K562 (cell line): Measurements from ENCODE around the gene ABCG2. TPM values are rescaled to one million over a fixed set of nuclear protein-coding genes. Genes with fewer than 3 reads are reported as not detected.

Source experiments
- ATAC-seq: fragments of 200-7000 bp; cut with Tn5 transposase; 3 replicates; pipeline ENCODE4 v1.9.1; 2020; ENCODE audit warnings: moderate library complexity
- BruUV-seq: library from RNA; stranded (reverse); fragments of 400-500 nt; replicated peaks from 2 replicates; lab custom pipeline; 2021; lab: Mats Ljungman, UMichigan
- CTCF ChIA-PET: fragments of 300-600 bp; formaldehyde crosslinking; extraction: SDS; loops from one replicate; lab custom pipeline; 2021; ENCODE audit warnings: low intra/inter-chr PET ratio; lab: Yijun Ruan, JAX
- POLR2A ChIA-PET: fragments of 300-600, 350-650 bp; sonication (Branson Sonifier 250); formaldehyde crosslinking; extraction: SDS; loops from one replicate; lab custom pipeline; 2021; ENCODE audit warnings: antibody characterized with exemption, inconsistent platforms; lab: Yijun Ruan, JAX
- DNase-seq, 4 experiments: peaks; one replicate each; pipeline versions ENCODE4 v3.0.0 to v3.0.0-alpha.2; 2011 to 2018; ENCODE audit warnings: low spot score in 3 of 4, mixed read lengths in 3 of 4; ENCODE audit errors: extremely low read depth in 1 of 4
- FAIRE-seq: peaks from 2 replicates; lab custom pipeline; 2011; peaks lifted over from hg19 to GRCh38; lab: Jason Lieb, UNC
- H2AFZ ChIP-seq: 2 replicates; pipeline ENCODE4 v1.6.0; 2011; ENCODE audit warnings: low read depth, low read length, control low read depth, inconsistent platforms
- H3K27ac ChIP-seq: fragments of 200-600 bp; 3 replicates; pipeline ENCODE4 v1.8.0; 2011; ENCODE audit warnings: low read depth, mild to moderate bottlenecking, control low read depth, inconsistent platforms, low read length, moderate library complexity, mixed read lengths; ENCODE audit errors: extremely low read depth
- H3K27me3 ChIP-seq, 2 experiments: fragments of 300-600 bp in 1 of 2; 2 replicates in 1 of 2; 3 replicates in 1 of 2; pipeline versions ENCODE4 v1.6.0 to v1.8.0; 2011; ENCODE audit warnings: inconsistent platforms in 2 of 2, low read length in 2 of 2, mild to moderate bottlenecking in 1 of 2, mixed read lengths in 1 of 2, moderate library complexity in 1 of 2; ENCODE audit not compliant: control insufficient read depth in 2 of 2, insufficient read depth in 2 of 2
- H3K36me3 ChIP-seq: fragments of 300-600 bp; 3 replicates; pipeline ENCODE4 v1.8.0; 2011; ENCODE audit warnings: mild to moderate bottlenecking, low read length, inconsistent platforms; ENCODE audit not compliant: control insufficient read depth, insufficient read depth
- H3K4me1 ChIP-seq, 2 experiments: fragments of 200-600 bp in 1 of 2; replicated peaks in 1 of 2; 2 replicates in 1 of 2; 3 replicates in 1 of 2; pipeline versions ENCODE4 v1.5.1 to v1.8.0; 2011; ENCODE audit warnings: inconsistent platforms in 2 of 2, low read length in 2 of 2, mild to moderate bottlenecking in 1 of 2, mixed read lengths in 1 of 2, moderate library complexity in 1 of 2; ENCODE audit not compliant: control insufficient read depth in 2 of 2, insufficient read depth in 2 of 2
- H3K4me2 ChIP-seq: 2 replicates; pipeline ENCODE4 v1.6.1; 2011; ENCODE audit warnings: low read length, control low read depth, inconsistent platforms, mixed read lengths; ENCODE audit not compliant: insufficient read depth
- H3K4me3 ChIP-seq: fragments of 200-600 bp; sonication (generic), shearing (Covaris generic); 2 replicates; pipeline ENCODE4 v1.5.1; 2016; ENCODE audit warnings: control low read depth, inconsistent platforms
- H3K79me2 ChIP-seq: fragments of 200-600 bp; 3 replicates; pipeline ENCODE4 v1.8.0; 2011; ENCODE audit warnings: low read length, inconsistent platforms; ENCODE audit not compliant: control insufficient read depth, insufficient read depth
- H3K9ac ChIP-seq, 2 experiments: 2 replicates each; pipeline versions ENCODE4 v1.6.0 to v1.6.1; 2011; ENCODE audit warnings: low read depth in 2 of 2, low read length in 2 of 2, control low read depth in 1 of 2, inconsistent platforms in 1 of 2, mild to moderate bottlenecking in 1 of 2, mixed read lengths in 1 of 2; ENCODE audit not compliant: insufficient read depth in 1 of 2
- H3K9me1 ChIP-seq: one replicate; pipeline ENCODE4 v1.6.0; 2011; ENCODE audit warnings: inconsistent platforms, mild to moderate bottlenecking, low read length, moderate library complexity; ENCODE audit not compliant: control insufficient read depth, insufficient read depth
- H3K9me3 ChIP-seq: replicated peaks from 2 replicates; pipeline ENCODE4 v1.5.1; 2011; ENCODE audit warnings: low read depth, low read length, inconsistent platforms; ENCODE audit not compliant: control insufficient read depth, insufficient read depth
- H4K20me1 ChIP-seq: replicated peaks from 2 replicates; pipeline ENCODE4 v1.6.1; 2011; ENCODE audit warnings: low read length, inconsistent platforms, mixed read lengths; ENCODE audit not compliant: control insufficient read depth, insufficient read depth
- CREBBP ChIP-seq: IDR thresholded peaks from one replicate; pipeline ENCODE4 v1.6.1; 2012; ENCODE audit warnings: low read depth, mild to moderate bottlenecking, control low read depth, inconsistent platforms, low read length
- EZH2 ChIP-seq: IDR thresholded peaks from 2 replicates; pipeline ENCODE4 v1.6.1; 2012; ENCODE audit warnings: low read depth, mild to moderate bottlenecking, inconsistent platforms, low read length, borderline replicate concordance
- LEF1 ChIP-seq: fragments of 450-650 bp; IDR thresholded peaks from 2 replicates; pipeline ENCODE4 v1.6.1; 2016; ENCODE audit warnings: mild to moderate bottlenecking
- NFATC3 ChIP-seq: fragments of 450-650 bp; IDR thresholded peaks from 2 replicates; pipeline ENCODE4 v1.6.1; 2017; ENCODE audit warnings: mild to moderate bottlenecking
- NR2F6 ChIP-seq: fragments of 450-650 bp; formaldehyde crosslinking; IDR thresholded peaks from 2 replicates; pipeline ENCODE4 v1.4.0; 2020; ENCODE audit warnings: mild to moderate bottlenecking
- PML ChIP-seq: IDR thresholded peaks from 2 replicates; pipeline ENCODE4 v1.6.1; 2012; ENCODE audit warnings: low read length, inconsistent platforms
- POLR2AphosphoS5 ChIP-seq: IDR thresholded peaks from 2 replicates; pipeline ENCODE4 v1.6.1; 2011; ENCODE audit warnings: mild to moderate bottlenecking, low read depth, low read length, moderate library complexity; ENCODE audit not compliant: control insufficient read depth, insufficient read depth
- POLR2H ChIP-seq: IDR thresholded peaks from 2 replicates; pipeline ENCODE4 v1.6.1; 2016; ENCODE audit warnings: missing genetic modification characterization, low read depth, mild to moderate bottlenecking, control low read depth, missing compliant biosample characterization, moderate library complexity
- PPARD ChIP-seq: fragments of 250-450 bp; sonication (Bioruptor Pico); IDR thresholded peaks from 2 replicates; pipeline ENCODE4 v1.8.0; 2022; ENCODE audit warnings: inconsistent platforms, mild to moderate bottlenecking, moderate library complexity
- RUNX1 ChIP-seq: sonication (generic); IDR thresholded peaks from 2 replicates; pipeline ENCODE4 v1.6.1; 2016; ENCODE audit warnings: antibody characterized with exemption, low read depth
- SIN3B ChIP-seq: fragments of 450-650 bp; IDR thresholded peaks from 2 replicates; pipeline ENCODE4 v1.6.1; 2017; ENCODE audit warnings: low read depth, mild to moderate bottlenecking, moderate library complexity
- TRIM24 ChIP-seq, 2 experiments: fragments of 450-650 bp; IDR thresholded peaks; 2 replicates each; pipeline ENCODE4 v1.6.1; 2016
- XRCC3 ChIP-seq: fragments of 450-650 bp; IDR thresholded peaks from 2 replicates; pipeline ENCODE4 v1.6.1; 2017; ENCODE audit warnings: mild to moderate bottlenecking, moderate library complexity
- WGBS: fragments of 100-300 bp; shearing (Covaris generic); methylation state at CpG from one replicate; pipeline ENCODE4 v1.1.6; 2016; ENCODE audit warnings: low coverage, mixed read lengths; ENCODE audit not compliant: insufficient coverage; ENCODE audit errors: missing lambda C conversion rate; 5-methylcytosine and 5-hydroxymethylcytosine counted together
- in situ Hi-C: fragments of 300-500 bp; cut with MboI; formaldehyde crosslinking; loops from 4 replicates; pipeline ENCODE4 v1.15.0; 2018; ENCODE audit warnings: inconsistent platforms, mixed read lengths
- intact Hi-C: fragments of 100-400 bp; cut with micrococcal nuclease; formaldehyde crosslinking; loops from 2 replicates; pipeline ENCODE4 v1.14.2; 2022
- polyA plus RNA-seq, 8 experiments: library from polyadenylated mRNA; depleted of rRNA in 4 of 8; stranded (reverse) in 5 of 8; unstranded in 3 of 8; fragments of >200 nt; fragmentation: Nextera tagmentation in 2 of 8; fragmentation: Illumina TruSeq in 1 of 8; extraction: Ambion mirVana in 2 of 8; extraction: Trizol in 1 of 8; gene quantifications; 2 replicates each; pipeline versions ENCODE4 v1.2.1 to v1.2.3, GENCODE V29; 2011 to 2014; ENCODE audit warnings: inconsistent platforms in 1 of 8, missing spikeins in 1 of 8
- total RNA-seq, 7 experiments: library from RNA; depleted of rRNA in 6 of 7; stranded (reverse); fragments of >200 nt in 6 of 7; fragmentation: Illumina TruSeq in 2 of 7; extraction: Trizol in 2 of 7; gene quantifications; 2 replicates each; pipeline versions ENCODE4 v1.2.1 to v1.2.3, GENCODE V29; 2011 to 2021; ENCODE audit warnings: low replicate concordance in 1 of 7
- TF ChIP-seq, protein P1 (sequence below): fragments of 450-650 bp; IDR thresholded peaks from 2 replicates; pipeline ENCODE4 v1.6.1; 2017; ENCODE audit warnings: mild to moderate bottlenecking, moderate library complexity

ABCG2 gene
- total and polyA plus RNA-seq, 9 of the 15 experiments (the other 6 are each of a cell fraction or from before 2014, with no cell fraction given) = 0.01 to 0.36 (median 0.11) TPM; not detected in 4

DNA sequence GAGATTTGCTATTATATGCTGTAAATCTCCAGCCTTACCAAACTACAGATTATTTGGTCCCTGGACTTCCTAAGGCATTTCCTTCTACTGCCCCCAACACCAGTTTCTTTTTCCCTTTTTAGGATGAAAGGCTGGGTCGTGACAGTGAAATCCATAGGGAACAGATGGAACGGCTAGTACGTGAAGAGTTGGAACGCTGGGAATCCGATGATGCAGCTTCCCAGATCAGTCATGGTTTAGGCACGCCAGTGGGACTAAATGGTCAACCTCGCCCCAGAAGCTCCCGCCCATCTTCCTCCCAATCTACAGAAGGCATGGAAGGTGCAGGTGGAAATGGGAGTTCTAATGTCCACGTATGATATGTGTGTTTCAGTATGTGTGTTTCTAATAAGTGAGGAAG is 83.1 kb downstream of the ABCG2 start:
- no peak for TF ChIP-seq NFATC3
- TF ChIP-seq LEF1 = no peak
- TF ChIP-seq, protein P1, sequence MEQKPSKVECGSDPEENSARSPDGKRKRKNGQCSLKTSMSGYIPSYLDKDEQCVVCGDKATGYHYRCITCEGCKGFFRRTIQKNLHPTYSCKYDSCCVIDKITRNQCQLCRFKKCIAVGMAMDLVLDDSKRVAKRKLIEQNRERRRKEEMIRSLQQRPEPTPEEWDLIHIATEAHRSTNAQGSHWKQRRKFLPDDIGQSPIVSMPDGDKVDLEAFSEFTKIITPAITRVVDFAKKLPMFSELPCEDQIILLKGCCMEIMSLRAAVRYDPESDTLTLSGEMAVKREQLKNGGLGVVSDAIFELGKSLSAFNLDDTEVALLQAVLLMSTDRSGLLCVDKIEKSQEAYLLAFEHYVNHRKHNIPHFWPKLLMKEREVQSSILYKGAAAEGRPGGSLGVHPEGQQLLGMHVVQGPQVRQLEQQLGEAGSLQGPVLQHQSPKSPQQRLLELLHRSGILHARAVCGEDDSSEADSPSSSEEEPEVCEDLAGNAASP = no peak
- no peak for TF ChIP-seq RUNX1
- no peak for TF ChIP-seq NR2F6 (CRISPR knock-in tag)
- no peak for TF ChIP-seq EZH2
- no peak for TF ChIP-seq SIN3B
- TF ChIP-seq TRIM24 (IDR thresholded peaks at IDR 0.05) = no peak
- TF ChIP-seq CREBBP = no peak
- no peak for TF ChIP-seq POLR2H (tag)
- TF ChIP-seq POLR2AphosphoS5 = no peak
- no peak for TF ChIP-seq XRCC3
- no peak for TF ChIP-seq PML
- no peak for TF ChIP-seq PPARD (CRISPR knock-in tag)
- H3K27me3 ChIP-seq = 0 out of 5 replicates have a peak, but pooled peaks cover 0 to 6% of the 10 kb centered on the region in 2 experiments
- FAIRE-seq = no peak
- ATAC-seq = no peak
- WGBS = 5% methylated on average over 9 of the region's 9 CpGs
- no peaks in the 10 kb centered on the region for H3K4me1 ChIP-seq
- no peak overlapping the region for H3K27ac ChIP-seq
- POLR2A ChIA-PET = interaction anchor here (1.4 kb wide), 1 partner anchor 10 kb away, joined by 3 read pairs; no protein-coding TSS in a partner anchor
- no peaks in the 10 kb centered on the region for H4K20me1 ChIP-seq
- H3K9me3 ChIP-seq = no peaks in the 10 kb centered on the region
- BruUV-seq = no TSS peak
- CTCF ChIA-PET = interaction anchor here (0.6 kb wide), 1 partner anchor 419 kb away, joined by 3 read pairs; no protein-coding TSS in a partner anchor
- DNase-seq = no peak
- in situ Hi-C loops = no loop called here
- no peak overlapping the region for H3K4me2 ChIP-seq
- intact Hi-C loops = no loop called here
- H3K9ac ChIP-seq = no peak overlapping the region
- no peaks in the 10 kb centered on the region for H3K79me2 ChIP-seq
- no peak overlapping the region for H2AFZ ChIP-seq
- no peaks in the 10 kb centered on the region for H3K36me3 ChIP-seq
- no peaks in the 10 kb centered on the region for H3K9me1 ChIP-seq
- H3K4me3 ChIP-seq = no peak overlapping the region
